Left lung (tissue), 10 donors: ENCODE data around the gene NR3C2. TPM values are rescaled to one million over a fixed set of nuclear protein-coding genes. Genes with fewer than 3 reads are reported as not detected.

Experiments used
- ATAC-seq: fragments of 200-7000 bp; cut with Tn5 transposase; one replicate; pipeline ENCODE4 v1.9.1; 2020; ENCODE audit warnings: moderate library complexity
- DNase-seq, 4 donors: peaks; one replicate each; pipeline ENCODE4 v3.0.0-alpha.2; 2013 to 2020
- H3K27ac ChIP-seq, 2 donors: fragments of 200-600 bp; sonication (generic) in 1 of 2; one replicate each; pipeline versions ENCODE4 v1.5.0 to v1.8.0; 2020 to 2021
- H3K27me3 ChIP-seq, 2 donors: fragments of 200-600 bp; sonication (generic) in 1 of 2; one replicate each; pipeline versions ENCODE4 v1.5.0 to v1.8.0; 2020 to 2021
- H3K36me3 ChIP-seq, 2 donors: fragments of 200-600 bp; sonication (generic) in 1 of 2; one replicate each; pipeline versions ENCODE4 v1.5.0 to v1.8.0; 2020 to 2021
- H3K4me1 ChIP-seq, 2 donors: fragments of 200-600 bp; one replicate each; pipeline ENCODE4 v1.8.0; 2021
- H3K4me3 ChIP-seq, 2 donors: fragments of 200-600 bp; sonication (generic) in 1 of 2; one replicate each; pipeline versions ENCODE4 v1.5.0 to v1.8.0; 2020 to 2021; ENCODE audit warnings: mild to moderate bottlenecking in 1 of 2
- H3K9me3 ChIP-seq, 2 donors: fragments of 200-600 bp; sonication (generic) in 1 of 2; one replicate each; pipeline versions ENCODE4 v1.5.0 to v1.8.0; 2020 to 2021
- intact Hi-C, 2 donors: fragments of 100-400 bp; cut with DNase I; formaldehyde crosslinking; loops; one replicate each; pipeline versions ENCODE4 v1.11.2 to v1.14.2; 2022
- polyA plus RNA-seq, 6 donors: library from polyadenylated mRNA; unstranded; fragments of 120-200 nt; gene quantifications; one replicate each; pipeline ENCODE4 v1.2.1, GENCODE V29; 2013; ENCODE audit not compliant: insufficient read length in 6 of 6
- total RNA-seq, 2 donors: library from RNA; stranded (reverse); fragmentation: NEBNext Ultra II Directional; extraction: Animal tissue kit (Norgen Biotek cat#: 25700); gene quantifications; one replicate each; pipeline ENCODE4 v1.2.1, GENCODE V29; 2021
- TF ChIP-seq, protein P1 (sequence below), 2 donors: fragments of 200-600 bp; sonication (generic) in 1 of 2; IDR thresholded peaks; one replicate each; pipeline versions ENCODE4 v1.5.0 to v1.8.0; 2021; ENCODE audit warnings: antibody characterized with exemption in 2 of 2
- donor health status: DM: no; HTN: yes; CAD: no.
- donor health status: DM: no; HTN: no; CAD: no.

NR3C2 gene
- total and polyA plus RNA-seq, 8 donors, result 13.1 to 25.0 (median 17.0) TPM

GRCh38 chr4:148469938-148470337, 27.7 kb upstream of the NR3C2 start:
- Histone ChIP-seq H3K27ac (no peak overlapping the region), H3K36me3 (no peaks in the 10 kb centered on the region), H3K4me1 (no peaks in the 10 kb centered on the region), H3K9me3 (no peaks in the 10 kb centered on the region), H3K27me3 (no peaks in the 10 kb centered on the region), H3K4me3 (no peak overlapping the region)
- intact Hi-C loops, result no loop called here
- ATAC-seq (no peak), DNase-seq (no peak)
- TF ChIP-seq, protein P1, sequence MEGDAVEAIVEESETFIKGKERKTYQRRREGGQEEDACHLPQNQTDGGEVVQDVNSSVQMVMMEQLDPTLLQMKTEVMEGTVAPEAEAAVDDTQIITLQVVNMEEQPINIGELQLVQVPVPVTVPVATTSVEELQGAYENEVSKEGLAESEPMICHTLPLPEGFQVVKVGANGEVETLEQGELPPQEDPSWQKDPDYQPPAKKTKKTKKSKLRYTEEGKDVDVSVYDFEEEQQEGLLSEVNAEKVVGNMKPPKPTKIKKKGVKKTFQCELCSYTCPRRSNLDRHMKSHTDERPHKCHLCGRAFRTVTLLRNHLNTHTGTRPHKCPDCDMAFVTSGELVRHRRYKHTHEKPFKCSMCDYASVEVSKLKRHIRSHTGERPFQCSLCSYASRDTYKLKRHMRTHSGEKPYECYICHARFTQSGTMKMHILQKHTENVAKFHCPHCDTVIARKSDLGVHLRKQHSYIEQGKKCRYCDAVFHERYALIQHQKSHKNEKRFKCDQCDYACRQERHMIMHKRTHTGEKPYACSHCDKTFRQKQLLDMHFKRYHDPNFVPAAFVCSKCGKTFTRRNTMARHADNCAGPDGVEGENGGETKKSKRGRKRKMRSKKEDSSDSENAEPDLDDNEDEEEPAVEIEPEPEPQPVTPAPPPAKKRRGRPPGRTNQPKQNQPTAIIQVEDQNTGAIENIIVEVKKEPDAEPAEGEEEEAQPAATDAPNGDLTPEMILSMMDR (IDR thresholded peaks at IDR 0.05), result no peak

DNA sequence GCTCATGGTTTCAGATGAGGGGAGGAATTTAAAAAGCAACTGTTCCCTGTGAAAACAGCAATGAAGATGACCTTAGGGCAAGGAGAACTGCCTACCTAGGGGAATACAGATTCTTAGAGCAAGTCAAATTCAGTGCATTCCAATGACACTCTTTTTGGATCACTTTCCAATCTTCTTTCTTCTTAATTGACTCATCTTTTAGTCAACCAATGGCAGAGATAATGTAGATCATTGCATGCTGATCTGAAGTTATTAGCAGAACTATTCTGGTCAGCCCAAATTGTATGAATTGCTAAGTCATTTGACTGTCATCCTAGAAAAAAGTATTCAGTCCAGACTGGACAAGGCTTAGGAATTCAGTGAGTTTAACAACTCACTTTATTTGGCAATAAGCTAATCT, 12.6 kb upstream of the NR3C2 start:
- no peak for ATAC-seq
- no peaks in the 10 kb centered on the region for H3K36me3 ChIP-seq
- intact Hi-C loops, result no loop called here
- DNase-seq, result no peak
- H3K4me1 ChIP-seq, result no peaks in the 10 kb centered on the region
- no peaks in the 10 kb centered on the region for H3K27me3 ChIP-seq
- TF ChIP-seq, protein P1 (IDR thresholded peaks at IDR 0.05), result no peak
- H3K4me3 ChIP-seq, result no peak overlapping the region
- H3K27ac ChIP-seq, result no peak overlapping the region
- H3K9me3 ChIP-seq, result no peaks in the 10 kb centered on the region

GRCh38 chr4:148453833-148454232, 11.6 kb upstream of the NR3C2 start:
- H3K4me1 ChIP-seq, result no peaks in the 10 kb centered on the region
- intact Hi-C loops, result no loop called here
- no peaks in the 10 kb centered on the region for H3K9me3 ChIP-seq
- no peaks in the 10 kb centered on the region for H3K27me3 ChIP-seq
- TF ChIP-seq, protein P1 (IDR thresholded peaks at IDR 0.05), result no peak
- ATAC-seq (no peak), DNase-seq (no peak)
- H3K36me3 ChIP-seq, result no peaks in the 10 kb centered on the region
- no peak overlapping the region for H3K4me3 ChIP-seq
- H3K27ac ChIP-seq, result no peak overlapping the region

GRCh38 chr4:148452970-148453369, 10.8 kb upstream of the NR3C2 start:
- no peaks in the 10 kb centered on the region for H3K4me1 ChIP-seq
- no peak overlapping the region for H3K27ac ChIP-seq
- DNase-seq (no peak), ATAC-seq (no peak)
- intact Hi-C loops, result no loop called here
- H3K27me3 ChIP-seq, result peaks cover 0 to 7% of the 10 kb centered on the region in 2 donors
- H3K9me3 ChIP-seq, result no peaks in the 10 kb centered on the region
- TF ChIP-seq, protein P1 (IDR thresholded peaks at IDR 0.05), result no peak
- H3K36me3 ChIP-seq, result no peaks in the 10 kb centered on the region
- no peak overlapping the region for H3K4me3 ChIP-seq

DNA sequence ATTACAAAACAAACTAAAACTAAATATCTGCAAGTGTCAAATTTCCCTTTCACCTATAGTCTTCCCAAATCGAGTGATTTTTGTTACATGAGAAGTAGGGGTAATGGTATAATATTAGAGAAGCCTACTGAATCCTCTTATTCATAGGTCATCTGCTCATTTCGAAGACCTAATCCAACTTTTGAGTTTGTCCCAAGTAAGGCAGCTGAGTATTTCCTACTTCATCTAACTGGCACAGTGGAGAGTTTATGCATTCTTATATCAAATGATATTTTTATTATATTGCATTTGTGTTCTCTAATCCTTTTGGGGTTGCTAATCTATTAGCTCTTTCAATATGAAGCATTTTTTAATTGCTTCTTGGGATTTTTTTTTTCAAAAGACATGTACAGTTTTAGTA, 7.7 kb upstream of the NR3C2 start:
- no peak for ATAC-seq
- DNase-seq, result no peak
- TF ChIP-seq, protein P1 (IDR thresholded peaks at IDR 0.05), result no peak
- H3K27ac ChIP-seq, result no peak overlapping the region
- H3K4me1 ChIP-seq, result peaks cover 0 to under 1% of the 10 kb centered on the region in 2 donors
- H3K36me3 ChIP-seq, result no peaks in the 10 kb centered on the region
- no peak overlapping the region for H3K4me3 ChIP-seq
- no peaks in the 10 kb centered on the region for H3K9me3 ChIP-seq
- H3K27me3 ChIP-seq, result peaks cover 0 to 37% of the 10 kb centered on the region in 2 donors
- intact Hi-C loops, result no loop called here
